Measurements from ENCODE around the gene TCF7L1.
"Not testable (repeated sequence)": the region's sequence is repeated elsewhere in the genome, so short reads cannot be mapped to it uniquely, and the experiment has no call there.

DNA sequence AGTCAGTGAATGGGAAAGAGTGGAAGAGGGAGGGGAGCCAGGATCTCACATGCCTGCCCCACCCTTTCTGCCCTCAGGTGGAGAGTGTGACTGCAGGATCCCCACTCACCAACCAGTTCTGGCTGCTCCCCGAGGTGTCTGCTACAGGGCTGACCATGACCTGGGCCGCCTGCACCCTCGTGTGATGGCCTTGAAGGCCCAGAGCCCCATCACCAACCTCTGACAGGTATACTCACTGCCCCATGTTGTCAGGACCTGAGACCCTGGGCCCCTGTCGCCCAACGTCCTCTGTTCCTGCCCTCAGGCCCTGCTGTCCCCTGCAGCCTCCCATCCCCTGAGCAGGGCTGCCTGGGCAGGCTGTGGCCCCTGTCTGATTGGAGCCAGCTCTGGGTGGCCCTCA, 182.7 kb downstream of the TCF7L1 start:
- TF ChIP-seq, protein P1, sequence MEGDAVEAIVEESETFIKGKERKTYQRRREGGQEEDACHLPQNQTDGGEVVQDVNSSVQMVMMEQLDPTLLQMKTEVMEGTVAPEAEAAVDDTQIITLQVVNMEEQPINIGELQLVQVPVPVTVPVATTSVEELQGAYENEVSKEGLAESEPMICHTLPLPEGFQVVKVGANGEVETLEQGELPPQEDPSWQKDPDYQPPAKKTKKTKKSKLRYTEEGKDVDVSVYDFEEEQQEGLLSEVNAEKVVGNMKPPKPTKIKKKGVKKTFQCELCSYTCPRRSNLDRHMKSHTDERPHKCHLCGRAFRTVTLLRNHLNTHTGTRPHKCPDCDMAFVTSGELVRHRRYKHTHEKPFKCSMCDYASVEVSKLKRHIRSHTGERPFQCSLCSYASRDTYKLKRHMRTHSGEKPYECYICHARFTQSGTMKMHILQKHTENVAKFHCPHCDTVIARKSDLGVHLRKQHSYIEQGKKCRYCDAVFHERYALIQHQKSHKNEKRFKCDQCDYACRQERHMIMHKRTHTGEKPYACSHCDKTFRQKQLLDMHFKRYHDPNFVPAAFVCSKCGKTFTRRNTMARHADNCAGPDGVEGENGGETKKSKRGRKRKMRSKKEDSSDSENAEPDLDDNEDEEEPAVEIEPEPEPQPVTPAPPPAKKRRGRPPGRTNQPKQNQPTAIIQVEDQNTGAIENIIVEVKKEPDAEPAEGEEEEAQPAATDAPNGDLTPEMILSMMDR (IDR thresholded peaks at IDR 0.05; ENCODE audit: low read length), result not testable (repeated sequence)
- not testable (repeated sequence) for TF ChIP-seq EZH2 (optimal IDR thresholded peaks at IDR 0.05; ENCODE audit: low read depth, low read length)

All from MM.1S (cell line).